ENCODE data around the gene SMAD6. TPM values are rescaled to one million over a fixed set of nuclear protein-coding genes. Genes with fewer than 3 reads are reported as not detected.

The SMAD6 gene
- total RNA-seq, 1 donor from 2014 or later, result 2.7 TPM

GRCh38 chr15:66677336-66677735 lies 24.7 kb upstream of the SMAD6 start:
- Mint-ChIP-seq H3K27ac (ENCODE audit: unreplicated experiment) (no peak overlapping the region), H3K27me3 (ENCODE audit: low read depth, unreplicated experiment) (peaks cover 6% of the 10 kb centered on the region), H3K4me3 (ENCODE audit: unreplicated experiment) (no peak overlapping the region), H3K4me1 (ENCODE audit: low read depth, unreplicated experiment) (peaks cover 9% of the 10 kb centered on the region), H3K36me3 (ENCODE audit: low read depth, unreplicated experiment) (peaks cover 2% of the 10 kb centered on the region), H3K9me3 (ENCODE audit: unreplicated experiment) (peaks cover 15% of the 10 kb centered on the region)
- no peak for FAIRE-seq
- Histone ChIP-seq H2AFZ (ENCODE audit: low read depth, low read length) (no peak overlapping the region), H3K9ac (ENCODE audit: low read length) (no peak overlapping the region), H3K79me2 (ENCODE audit: insufficient read depth, low read length) (no peaks in the 10 kb centered on the region), H4K20me1 (ENCODE audit: insufficient read depth, low read length) (no peaks in the 10 kb centered on the region), H3K27me3 (ENCODE audit: insufficient read depth, low read length) (no peaks in the 10 kb centered on the region), H3K36me3 (ENCODE audit: insufficient read depth, low read length) (no peaks in the 10 kb centered on the region), H3K9me3 (ENCODE audit: insufficient read depth, low read depth, low read length) (peaks cover 1% of the 10 kb centered on the region), H3K4me3 (ENCODE audit: insufficient read depth, low read depth, low read length) (no peak overlapping the region), H3K4me2 (ENCODE audit: low read length) (no peak overlapping the region), H3K27ac (ENCODE audit: low read depth, low read length) (no peak overlapping the region), H3K4me1 (ENCODE audit: insufficient read depth, low read length) (no peaks in the 10 kb centered on the region)
- no peak for DNase-seq (ENCODE audit: low read depth)
- TF ChIP-seq, protein P1, sequence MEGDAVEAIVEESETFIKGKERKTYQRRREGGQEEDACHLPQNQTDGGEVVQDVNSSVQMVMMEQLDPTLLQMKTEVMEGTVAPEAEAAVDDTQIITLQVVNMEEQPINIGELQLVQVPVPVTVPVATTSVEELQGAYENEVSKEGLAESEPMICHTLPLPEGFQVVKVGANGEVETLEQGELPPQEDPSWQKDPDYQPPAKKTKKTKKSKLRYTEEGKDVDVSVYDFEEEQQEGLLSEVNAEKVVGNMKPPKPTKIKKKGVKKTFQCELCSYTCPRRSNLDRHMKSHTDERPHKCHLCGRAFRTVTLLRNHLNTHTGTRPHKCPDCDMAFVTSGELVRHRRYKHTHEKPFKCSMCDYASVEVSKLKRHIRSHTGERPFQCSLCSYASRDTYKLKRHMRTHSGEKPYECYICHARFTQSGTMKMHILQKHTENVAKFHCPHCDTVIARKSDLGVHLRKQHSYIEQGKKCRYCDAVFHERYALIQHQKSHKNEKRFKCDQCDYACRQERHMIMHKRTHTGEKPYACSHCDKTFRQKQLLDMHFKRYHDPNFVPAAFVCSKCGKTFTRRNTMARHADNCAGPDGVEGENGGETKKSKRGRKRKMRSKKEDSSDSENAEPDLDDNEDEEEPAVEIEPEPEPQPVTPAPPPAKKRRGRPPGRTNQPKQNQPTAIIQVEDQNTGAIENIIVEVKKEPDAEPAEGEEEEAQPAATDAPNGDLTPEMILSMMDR (IDR thresholded peaks at IDR 0.05; ENCODE audit: insufficient read depth, low read depth, low read length), result no peak
- TF ChIP-seq EZH2 (IDR thresholded peaks at IDR 0.05; ENCODE audit: insufficient read depth, low read length), result no peak

DNA sequence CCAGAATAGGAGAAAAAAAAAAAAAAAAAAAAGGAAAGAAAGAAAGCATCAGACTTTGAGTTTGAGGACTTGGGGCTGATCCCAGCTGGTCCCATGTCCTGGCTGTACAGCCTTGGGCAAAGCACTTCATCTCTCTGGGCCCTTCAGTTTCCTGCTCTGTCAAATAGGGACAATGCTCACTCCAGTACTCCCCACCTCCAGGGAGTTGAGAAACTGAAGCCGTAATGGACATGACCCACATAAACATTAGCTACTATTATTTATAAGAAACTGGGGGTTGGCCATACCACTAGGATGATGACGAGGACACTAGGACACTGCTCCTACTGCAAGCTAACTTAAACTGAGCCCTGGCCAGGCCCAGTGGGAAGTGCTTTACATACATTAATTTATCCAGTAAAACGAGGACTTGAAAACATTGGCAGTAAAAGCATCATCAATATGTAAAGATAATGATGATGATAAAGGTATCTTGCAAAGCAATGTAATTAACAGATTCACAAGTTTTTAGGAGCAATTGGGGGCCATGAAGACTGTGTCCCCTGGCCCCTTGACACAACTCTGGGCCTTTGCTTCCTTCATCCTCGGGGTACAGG lies 22.9 kb upstream of the SMAD6 start:
- TF ChIP-seq, protein P1 (IDR thresholded peaks at IDR 0.05; ENCODE audit: insufficient read depth, low read depth, low read length), result no peak
- TF ChIP-seq EZH2 (IDR thresholded peaks at IDR 0.05; ENCODE audit: insufficient read depth, low read length), result no peak
- peaks cover 16% of the 10 kb centered on the region for H3K4me1 Mint-ChIP-seq (ENCODE audit: low read depth, unreplicated experiment)
- peak overlapping the region; percentile 8 for H3K4me3 Mint-ChIP-seq (ENCODE audit: unreplicated experiment)
- DNase-seq (ENCODE audit: low read depth) (no peak), FAIRE-seq (no peak)
- Histone ChIP-seq H3K36me3 (ENCODE audit: insufficient read depth, low read length) (no peaks in the 10 kb centered on the region), H3K9me3 (ENCODE audit: insufficient read depth, low read depth, low read length) (peaks cover 7% of the 10 kb centered on the region), H3K4me2 (ENCODE audit: low read length) (no peak overlapping the region), H3K27me3 (ENCODE audit: insufficient read depth, low read length) (no peaks in the 10 kb centered on the region), H3K4me3 (ENCODE audit: insufficient read depth, low read depth, low read length) (no peak overlapping the region), H3K79me2 (ENCODE audit: insufficient read depth, low read length) (no peaks in the 10 kb centered on the region), H3K4me1 (ENCODE audit: insufficient read depth, low read length) (no peaks in the 10 kb centered on the region), H3K9ac (ENCODE audit: low read length) (no peak overlapping the region), H4K20me1 (ENCODE audit: insufficient read depth, low read length) (no peaks in the 10 kb centered on the region), H3K27ac (ENCODE audit: low read depth, low read length) (no peak overlapping the region), H2AFZ (ENCODE audit: low read depth, low read length) (peak overlapping the region; percentile 15)
- H3K36me3 Mint-ChIP-seq (ENCODE audit: low read depth, unreplicated experiment), result peaks cover 4% of the 10 kb centered on the region
- H3K27ac Mint-ChIP-seq (ENCODE audit: unreplicated experiment), result peak overlapping the region; percentile 84
- H3K9me3 Mint-ChIP-seq (ENCODE audit: unreplicated experiment), result peaks cover 29% of the 10 kb centered on the region
- H3K27me3 Mint-ChIP-seq (ENCODE audit: low read depth, unreplicated experiment), result peaks cover 6% of the 10 kb centered on the region

DNA sequence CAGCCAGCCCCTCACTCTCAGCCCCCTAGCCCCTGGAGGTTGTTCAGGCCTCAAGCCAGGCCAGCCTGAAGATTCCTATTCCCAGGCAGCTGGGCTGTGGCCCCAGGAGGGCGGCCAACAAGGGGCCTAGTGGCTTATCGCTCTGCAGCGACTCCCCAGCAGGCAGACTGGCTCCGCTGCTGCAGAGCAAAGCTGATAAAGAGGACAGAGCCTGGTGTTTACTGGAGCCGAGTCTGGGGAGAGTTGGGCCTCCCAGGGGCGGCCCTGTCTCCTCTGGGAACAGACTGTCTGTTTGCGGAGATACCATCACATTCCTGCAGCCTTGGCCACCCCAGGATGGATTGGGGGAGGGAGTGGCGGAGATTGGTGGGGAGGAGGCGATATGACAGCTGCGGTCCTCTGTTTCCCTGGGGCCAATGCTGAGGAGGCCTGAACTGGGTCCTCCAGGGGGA lies 22.4 kb upstream of the SMAD6 start:
- peak overlapping the region; percentile 84 for H3K27ac Mint-ChIP-seq (ENCODE audit: unreplicated experiment)
- H3K4me1 Mint-ChIP-seq (ENCODE audit: low read depth, unreplicated experiment), result peaks cover 16% of the 10 kb centered on the region
- Histone ChIP-seq H3K79me2 (ENCODE audit: insufficient read depth, low read length) (no peaks in the 10 kb centered on the region), H3K4me2 (ENCODE audit: low read length) (no peak overlapping the region), H3K9me3 (ENCODE audit: insufficient read depth, low read depth, low read length) (peaks cover 7% of the 10 kb centered on the region), H3K4me3 (ENCODE audit: insufficient read depth, low read depth, low read length) (no peak overlapping the region), H3K27me3 (ENCODE audit: insufficient read depth, low read length) (no peaks in the 10 kb centered on the region), H3K36me3 (ENCODE audit: insufficient read depth, low read length) (no peaks in the 10 kb centered on the region), H2AFZ (ENCODE audit: low read depth, low read length) (peak overlapping the region; percentile 15), H3K9ac (ENCODE audit: low read length) (no peak overlapping the region), H4K20me1 (ENCODE audit: insufficient read depth, low read length) (no peaks in the 10 kb centered on the region), H3K4me1 (ENCODE audit: insufficient read depth, low read length) (no peaks in the 10 kb centered on the region), H3K27ac (ENCODE audit: low read depth, low read length) (no peak overlapping the region)
- H3K4me3 Mint-ChIP-seq (ENCODE audit: unreplicated experiment), result peak overlapping the region; percentile 8
- no peak for DNase-seq (ENCODE audit: low read depth)
- H3K36me3 Mint-ChIP-seq (ENCODE audit: low read depth, unreplicated experiment), result peaks cover 4% of the 10 kb centered on the region
- H3K27me3 Mint-ChIP-seq (ENCODE audit: low read depth, unreplicated experiment), result peaks cover 6% of the 10 kb centered on the region
- TF ChIP-seq, protein P1 (IDR thresholded peaks at IDR 0.05; ENCODE audit: insufficient read depth, low read depth, low read length), result no peak
- no peak for FAIRE-seq
- H3K9me3 Mint-ChIP-seq (ENCODE audit: unreplicated experiment), result peaks cover 29% of the 10 kb centered on the region

Measured in astrocyte (in vitro differentiated cells and primary cell).